ENCODE results near the gene FCHSD1. TPM values are rescaled to one million over a fixed set of nuclear protein-coding genes. Genes with fewer than 3 reads are reported as not detected.

FCHSD1 gene
- total and polyA plus RNA-seq, 2 of the 4 experiments (the other 2 are of a cell fraction), result 33.2 to 62.1 TPM

- Histone ChIP-seq H3K27me3 (ENCODE audit: control insufficient read depth, insufficient read depth, low read length) (no peaks in the 10 kb centered on the region), H3K18ac (ENCODE audit: low read depth, low read length) (no peak overlapping the region), H3K14ac (replicated peaks; ENCODE audit: low read depth, low read length) (no peak overlapping the region), H4K20me1 (ENCODE audit: insufficient read depth, low read length) (no peaks in the 10 kb centered on the region), H2AFZ (replicated peaks; ENCODE audit: low read length, poor library complexity) (no peak overlapping the region), H3K23ac (ENCODE audit: low read depth, low read length) (no peak overlapping the region), H3K79me1 (ENCODE audit: low read depth in 1 of 2, low read length in 2 of 2) (peaks cover 6 to 36% of the 10 kb centered on the region in 2 experiments), H4K8ac (ENCODE audit: low read depth in 2 of 2, low read length in 2 of 2) (no peak overlapping the region), H2BK5ac (ENCODE audit: low read depth, low read length, poor library complexity, severe bottlenecking) (no peak overlapping the region), H3K9me1 (ENCODE audit: insufficient read depth, low read length) (peaks cover under 1% of the 10 kb centered on the region; the same call in 1 of the 2 replicates), H3K4ac (ENCODE audit: low read depth, low read length) (no peak overlapping the region), H3K4me2 (ENCODE audit: low read depth, low read length) (no peak overlapping the region), H3K36me3 (ENCODE audit: control insufficient read depth, insufficient read depth, low read length) (no peaks in the 10 kb centered on the region), H3K4me1 (ENCODE audit: control insufficient read depth, insufficient read depth, low read length) (no peaks in the 10 kb centered on the region), H3K9ac (ENCODE audit: low read depth, low read length) (no peak overlapping the region), H2BK15ac (ENCODE audit: low read depth, low read length) (no peak overlapping the region), H2AK9ac (replicated peaks; ENCODE audit: low read depth, low read length, poor library complexity) (no peak overlapping the region), H4K91ac (ENCODE audit: insufficient read depth, low read depth, low read length) (no peak overlapping the region), H3K56ac (ENCODE audit: extremely low read depth, insufficient read depth, low read length) (no peak overlapping the region), H3K4me3 (ENCODE audit: insufficient read depth, low read depth, low read length) (no peak overlapping the region), H3K9me3 (ENCODE audit: control insufficient read depth, insufficient read depth, low read length) (no peaks in the 10 kb centered on the region), H2AK5ac (ENCODE audit: low read depth, low read length) (no peak overlapping the region), H3K27ac (ENCODE audit: insufficient read depth, low read length) (no peak overlapping the region), H4K5ac (ENCODE audit: low read depth, low read length) (no peak overlapping the region), H2BK20ac (ENCODE audit: low read depth, low read length) (no peak overlapping the region), H2BK120ac (ENCODE audit: low read depth, low read length) (no peak overlapping the region)
- POLR2A ChIA-PET (ENCODE audit: unreplicated experiment), result no interaction called here
- DNase-seq (no peak), ATAC-seq (ENCODE audit: low read depth) (no peak)
- CTCF ChIA-PET, result interaction anchor here (0.7 to 1.2 kb wide), 2 partner anchors 8 to 41 kb away, joined by 3 to 5 read pairs; no protein-coding TSS in a partner anchor
- no CpG with 5 or more reads among the region's 3 CpGs for WGBS, 2 experiments (ENCODE audit: extremely low coverage in 2 of 2, insufficient read length in 1 of 2)
- TF ChIP-seq, protein P1, sequence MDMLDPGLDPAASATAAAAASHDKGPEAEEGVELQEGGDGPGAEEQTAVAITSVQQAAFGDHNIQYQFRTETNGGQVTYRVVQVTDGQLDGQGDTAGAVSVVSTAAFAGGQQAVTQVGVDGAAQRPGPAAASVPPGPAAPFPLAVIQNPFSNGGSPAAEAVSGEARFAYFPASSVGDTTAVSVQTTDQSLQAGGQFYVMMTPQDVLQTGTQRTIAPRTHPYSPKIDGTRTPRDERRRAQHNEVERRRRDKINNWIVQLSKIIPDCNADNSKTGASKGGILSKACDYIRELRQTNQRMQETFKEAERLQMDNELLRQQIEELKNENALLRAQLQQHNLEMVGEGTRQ (IDR thresholded peaks at IDR 0.05; ENCODE audit: low read depth, low read length), result no peak
- no peak for TF ChIP-seq MAFK (IDR thresholded peaks at IDR 0.05; ENCODE audit: low read depth, low read length)
- no peak for TF ChIP-seq MAZ (IDR thresholded peaks at IDR 0.05; ENCODE audit: borderline replicate concordance, low read depth, low read length)
- no peak for TF ChIP-seq CEBPB (IDR thresholded peaks at IDR 0.05; ENCODE audit: low read depth, low read length)
- no peak for TF ChIP-seq SMC3 (IDR thresholded peaks at IDR 0.05; ENCODE audit: low read depth, low read length)
- TF ChIP-seq RCOR1 (IDR thresholded peaks at IDR 0.05; ENCODE audit: insufficient replicate concordance, low read length), result no peak
- TF ChIP-seq NFE2L2 (IDR thresholded peaks at IDR 0.05; ENCODE audit: low read depth, low read length), result no peak
- no peak for TF ChIP-seq CTCF (conservative IDR thresholded peaks at IDR 0.05; ENCODE audit: low read depth, low read length)
- no peak for TF ChIP-seq RFX5 (IDR thresholded peaks at IDR 0.05; ENCODE audit: low read depth, low read length)
- TF ChIP-seq MXI1 (IDR thresholded peaks at IDR 0.05; ENCODE audit: borderline replicate concordance, low read depth, low read length), result no peak
- TF ChIP-seq RAD21 (IDR thresholded peaks at IDR 0.05; ENCODE audit: low read length), result no peak
- TF ChIP-seq POLR2A (IDR thresholded peaks at IDR 0.05; ENCODE audit: low read depth, low read length), result no peak
- no peak for TF ChIP-seq CHD1 (IDR thresholded peaks at IDR 0.05; ENCODE audit: low read depth, low read length)
- no peak for TF ChIP-seq BHLHE40 (IDR thresholded peaks at IDR 0.05; ENCODE audit: low read depth, low read length)
- no peak for TF ChIP-seq ELK1 (IDR thresholded peaks at IDR 0.05; ENCODE audit: borderline replicate concordance, low read depth, low read length)
- TF ChIP-seq FOS (IDR thresholded peaks at IDR 0.05; ENCODE audit: low read depth, low read length), result no peak
- intact Hi-C loops (cut with micrococcal nuclease), result no loop called here
- no TSS peak for BruUV-seq (replicated peaks)
- in situ Hi-C loops (cut with MboI; ENCODE audit: low sequenced_read_pairs), result no loop called here
- dilution Hi-C loops (cut with HindIII; ENCODE audit: low sequenced_read_pairs, unreplicated experiment), result no loop called here
These were observed 42.2 kb downstream of the FCHSD1 start for GRCh38 chr5:141609044-141609443.

Measured in IMR-90 (cell line).